ENCODE data around the gene CSMD2.

The CSMD2 gene

GRCh38 chr1:33984906-33985565 lies 180.0 kb downstream of the CSMD2 start:
- no peak overlapping the region for H3K27ac ChIP-seq (ENCODE audit: low read length, poor library complexity, severe bottlenecking)
- no peak overlapping the region for H3K18ac ChIP-seq (ENCODE audit: low read depth in 1 of 2, low read length in 2 of 2)
- no peak overlapping the region for H4K8ac ChIP-seq (ENCODE audit: low read length)
- DNase-seq, result no peak
- H3K9me3 ChIP-seq (ENCODE audit: control insufficient read depth, low read length), result no peaks in the 10 kb centered on the region
- H3K4me2 ChIP-seq (ENCODE audit: low read length, poor library complexity, severe bottlenecking), result no peak overlapping the region
- 73% methylated on average over 11 of the region's 13 CpGs for WGBS
- no peak overlapping the region for H2AFZ ChIP-seq (ENCODE audit: low read depth, low read length)
- H2BK5ac ChIP-seq (ENCODE audit: low read depth, low read length, poor library complexity, severe bottlenecking), result no peak overlapping the region
- no peak overlapping the region for H3K14ac ChIP-seq (ENCODE audit: low read length in 2 of 2)
- H3K4me3 ChIP-seq (ENCODE audit: insufficient read depth in 1 of 2, low read depth in 1 of 2, low read length in 2 of 2), result peak overlapping the region in 1 of 2 experiments; percentile 16
- no peak overlapping the region for H3K23ac ChIP-seq (ENCODE audit: low read length in 2 of 2)
- no peaks in the 10 kb centered on the region for H3K79me1 ChIP-seq (replicated peaks; ENCODE audit: low read length, poor library complexity, severe bottlenecking)
- no peaks in the 10 kb centered on the region for H3K36me3 ChIP-seq (ENCODE audit: control insufficient read depth in 1 of 2, insufficient read depth in 2 of 2, low read depth in 1 of 2, low read length in 2 of 2)
- no peak overlapping the region for H2BK120ac ChIP-seq (ENCODE audit: low read depth, low read length)
- H2AK5ac ChIP-seq (ENCODE audit: low read length, severe bottlenecking), result no peak overlapping the region
- no peak overlapping the region for H2BK15ac ChIP-seq (ENCODE audit: low read depth, poor library complexity, severe bottlenecking)
- no peaks in the 10 kb centered on the region for H3K27me3 ChIP-seq (ENCODE audit: control insufficient read depth in 1 of 2, insufficient read depth in 1 of 2, low read length in 2 of 2)
- H4K91ac ChIP-seq (ENCODE audit: low read length), result peak overlapping the region; percentile 69
- H3K9ac ChIP-seq (ENCODE audit: low read length), result no peak overlapping the region
- no peak overlapping the region for H3K4ac ChIP-seq (ENCODE audit: low read depth in 1 of 2, low read length in 2 of 2)
- no peak overlapping the region for H2BK12ac ChIP-seq (ENCODE audit: low read length in 2 of 2)
- no peaks in the 10 kb centered on the region for H3K4me1 ChIP-seq (ENCODE audit: control insufficient read depth, insufficient read depth, low read depth, low read length)

- no peak overlapping the region for H3K9ac ChIP-seq (ENCODE audit: low read length)
- WGBS, result 77% methylated on average over 5 of the region's 5 CpGs
These were observed 182.6 kb downstream of the CSMD2 start for GRCh38 chr1:33982419-33982818.

DNA sequence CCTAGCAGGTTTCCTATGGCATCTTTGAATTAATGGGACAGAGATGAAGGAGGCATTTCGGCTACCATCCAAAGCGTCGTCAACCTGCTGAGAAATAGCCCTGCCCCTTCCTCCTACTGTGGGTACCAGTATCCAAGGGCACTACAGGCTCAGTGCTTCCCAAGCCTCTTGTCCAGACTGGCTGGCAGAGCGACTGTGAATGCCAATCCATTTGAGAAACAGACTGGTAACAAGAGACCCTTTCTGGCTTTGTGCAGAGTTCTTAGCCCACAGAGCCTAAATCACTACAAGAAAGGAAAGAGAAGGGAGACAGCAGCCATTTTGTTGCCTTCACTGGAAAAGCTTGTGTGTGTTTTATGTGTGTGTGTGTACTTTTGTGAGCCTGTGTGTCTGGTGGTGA lies 185.7 kb downstream of the CSMD2 start:
- H2AFZ ChIP-seq (ENCODE audit: low read depth, low read length), result no peak overlapping the region
- H2BK15ac ChIP-seq (ENCODE audit: low read depth, poor library complexity, severe bottlenecking), result no peak overlapping the region
- H2BK12ac ChIP-seq (ENCODE audit: low read length in 2 of 2), result no peak overlapping the region
- 82% methylated on average over 4 of the region's 4 CpGs for WGBS
- H3K9me3 ChIP-seq (ENCODE audit: control insufficient read depth, low read length), result no peaks in the 10 kb centered on the region
- no peaks in the 10 kb centered on the region for H3K79me1 ChIP-seq (replicated peaks; ENCODE audit: low read length, poor library complexity, severe bottlenecking)
- H3K4me3 ChIP-seq (ENCODE audit: insufficient read depth in 1 of 2, low read depth in 1 of 2, low read length in 2 of 2), result no peak overlapping the region
- no peak overlapping the region for H2AK5ac ChIP-seq (ENCODE audit: low read length, severe bottlenecking)
- H2BK120ac ChIP-seq (ENCODE audit: low read depth, low read length), result no peak overlapping the region
- H3K27me3 ChIP-seq (ENCODE audit: control insufficient read depth in 1 of 2, insufficient read depth in 1 of 2, low read length in 2 of 2), result no peaks in the 10 kb centered on the region
- H3K4me2 ChIP-seq (ENCODE audit: low read length, poor library complexity, severe bottlenecking), result no peak overlapping the region
- H3K4ac ChIP-seq (ENCODE audit: low read depth in 1 of 2, low read length in 2 of 2), result no peak overlapping the region
- no peak for DNase-seq
- no peak overlapping the region for H2BK5ac ChIP-seq (ENCODE audit: low read depth, low read length, poor library complexity, severe bottlenecking)
- no peak overlapping the region for H3K14ac ChIP-seq (ENCODE audit: low read length in 2 of 2)
- no peaks in the 10 kb centered on the region for H3K36me3 ChIP-seq (ENCODE audit: control insufficient read depth in 1 of 2, insufficient read depth in 2 of 2, low read depth in 1 of 2, low read length in 2 of 2)
- no peak overlapping the region for H3K9ac ChIP-seq (ENCODE audit: low read length)
- H3K18ac ChIP-seq (ENCODE audit: low read depth in 1 of 2, low read length in 2 of 2), result no peak overlapping the region
- no peak overlapping the region for H4K91ac ChIP-seq (ENCODE audit: low read length)
- no peak overlapping the region for H3K27ac ChIP-seq (ENCODE audit: low read length, poor library complexity, severe bottlenecking)
- no peaks in the 10 kb centered on the region for H3K4me1 ChIP-seq (ENCODE audit: control insufficient read depth, insufficient read depth, low read depth, low read length)
- H3K23ac ChIP-seq (ENCODE audit: low read length in 2 of 2), result no peak overlapping the region
- no peak overlapping the region for H4K8ac ChIP-seq (ENCODE audit: low read length)

More at GRCh38 chr1:33982419-33982818, 182.6 kb downstream of the CSMD2 start:
- H4K8ac ChIP-seq (ENCODE audit: low read length), result no peak overlapping the region
- no peak overlapping the region for H3K18ac ChIP-seq (ENCODE audit: low read depth in 1 of 2, low read length in 2 of 2)
- H3K27me3 ChIP-seq (ENCODE audit: control insufficient read depth in 1 of 2, insufficient read depth in 1 of 2, low read length in 2 of 2), result no peaks in the 10 kb centered on the region
- H3K4ac ChIP-seq (ENCODE audit: low read depth in 1 of 2, low read length in 2 of 2), result no peak overlapping the region
- no peak for DNase-seq
- H3K9me3 ChIP-seq (ENCODE audit: control insufficient read depth, low read length), result no peaks in the 10 kb centered on the region
- no peak overlapping the region for H3K23ac ChIP-seq (ENCODE audit: low read length in 2 of 2)
- no peak overlapping the region for H2AK5ac ChIP-seq (ENCODE audit: low read length, severe bottlenecking)
- H3K4me2 ChIP-seq (ENCODE audit: low read length, poor library complexity, severe bottlenecking), result no peak overlapping the region
- no peak overlapping the region for H2BK5ac ChIP-seq (ENCODE audit: low read depth, low read length, poor library complexity, severe bottlenecking)
- no peak overlapping the region for H4K91ac ChIP-seq (ENCODE audit: low read length)
- no peaks in the 10 kb centered on the region for H3K36me3 ChIP-seq (ENCODE audit: control insufficient read depth in 1 of 2, insufficient read depth in 2 of 2, low read depth in 1 of 2, low read length in 2 of 2)
- H3K4me3 ChIP-seq (ENCODE audit: insufficient read depth in 1 of 2, low read depth in 1 of 2, low read length in 2 of 2), result no peak overlapping the region
- no peak overlapping the region for H3K27ac ChIP-seq (ENCODE audit: low read length, poor library complexity, severe bottlenecking)
- H3K4me1 ChIP-seq (ENCODE audit: control insufficient read depth, insufficient read depth, low read depth, low read length), result no peaks in the 10 kb centered on the region
- no peak overlapping the region for H2BK120ac ChIP-seq (ENCODE audit: low read depth, low read length)
- H2BK15ac ChIP-seq (ENCODE audit: low read depth, poor library complexity, severe bottlenecking), result no peak overlapping the region
- no peaks in the 10 kb centered on the region for H3K79me1 ChIP-seq (replicated peaks; ENCODE audit: low read length, poor library complexity, severe bottlenecking)
- no peak overlapping the region for H3K14ac ChIP-seq (ENCODE audit: low read length in 2 of 2)
- no peak overlapping the region for H2BK12ac ChIP-seq (ENCODE audit: low read length in 2 of 2)
- no peak overlapping the region for H2AFZ ChIP-seq (ENCODE audit: low read depth, low read length)

- Histone ChIP-seq H3K4me2 (ENCODE audit: low read length, poor library complexity, severe bottlenecking) (no peak overlapping the region), H3K9ac (ENCODE audit: low read length) (no peak overlapping the region), H3K18ac (ENCODE audit: low read depth in 1 of 2, low read length in 2 of 2) (no peak overlapping the region), H3K4me3 (ENCODE audit: insufficient read depth in 1 of 2, low read depth in 1 of 2, low read length in 2 of 2) (no peak overlapping the region), H3K14ac (ENCODE audit: low read length in 2 of 2) (no peak overlapping the region), H3K79me1 (replicated peaks; ENCODE audit: low read length, poor library complexity, severe bottlenecking) (no peaks in the 10 kb centered on the region), H3K27ac (ENCODE audit: low read length, poor library complexity, severe bottlenecking) (no peak overlapping the region), H4K91ac (ENCODE audit: low read length) (no peak overlapping the region), H4K8ac (ENCODE audit: low read length) (no peak overlapping the region), H2AFZ (ENCODE audit: low read depth, low read length) (no peak overlapping the region), H2BK5ac (ENCODE audit: low read depth, low read length, poor library complexity, severe bottlenecking) (no peak overlapping the region), H2BK120ac (ENCODE audit: low read depth, low read length) (no peak overlapping the region), H3K4me1 (ENCODE audit: control insufficient read depth, insufficient read depth, low read depth, low read length) (no peaks in the 10 kb centered on the region), H3K9me3 (ENCODE audit: control insufficient read depth, low read length) (no peaks in the 10 kb centered on the region), H3K27me3 (ENCODE audit: control insufficient read depth in 1 of 2, insufficient read depth in 1 of 2, low read length in 2 of 2) (no peaks in the 10 kb centered on the region), H3K23ac (ENCODE audit: low read length in 2 of 2) (no peak overlapping the region), H2BK12ac (ENCODE audit: low read length in 2 of 2) (no peak overlapping the region), H2AK5ac (ENCODE audit: low read length, severe bottlenecking) (no peak overlapping the region), H3K4ac (ENCODE audit: low read depth in 1 of 2, low read length in 2 of 2) (no peak overlapping the region), H2BK15ac (ENCODE audit: low read depth, poor library complexity, severe bottlenecking) (no peak overlapping the region), H3K36me3 (ENCODE audit: control insufficient read depth in 1 of 2, insufficient read depth in 2 of 2, low read depth in 1 of 2, low read length in 2 of 2) (no peaks in the 10 kb centered on the region)
- WGBS, result 74% methylated on average over 3 of the region's 3 CpGs
- DNase-seq, result no peak
These were observed 189.1 kb downstream of the CSMD2 start for GRCh38 chr1:33975961-33976360.
